Right forelimb (tissue), 1 donor: Measurements from ENCODE around the gene BCORL1.

Experiments used
- DNase-seq: peaks from one replicate; pipeline ENCODE4 v3.0.0-alpha.2; 2018

BCORL1 gene

GRCh38 chrX:130103605-130104004 is 121.2 kb downstream of the BCORL1 start:
- no peak for DNase-seq

- DNase-seq, result no peak
These were observed 122.8 kb downstream of the BCORL1 start for GRCh38 chrX:130105244-130105643.

- no peak for DNase-seq
These were observed 123.6 kb downstream of the BCORL1 start for GRCh38 chrX:130106071-130106470.
